GM12892 (cell line): ENCODE data around the gene ZNF431. TPM values are rescaled to one million over a fixed set of nuclear protein-coding genes. Genes with fewer than 3 reads are reported as not detected.

Experiments used
- DNase-seq: peaks from one replicate; pipeline ENCODE4 v3.0.0; 2011; ENCODE audit not compliant: insufficient read length
- FAIRE-seq: peaks from 2 replicates; lab custom pipeline; 2011; peaks lifted over from hg19 to GRCh38; lab: Jason Lieb, UNC
- POLR2A ChIP-seq: IDR thresholded peaks from 2 replicates; pipeline ENCODE4 v1.6.1; 2011; ENCODE audit warnings: low read depth, low read length, control low read depth
- POLR2AphosphoS5 ChIP-seq: IDR thresholded peaks from 2 replicates; pipeline ENCODE4 v1.6.1; 2011; ENCODE audit warnings: low read depth, low read length, control low read depth
- TAF1 ChIP-seq: IDR thresholded peaks from 2 replicates; pipeline ENCODE4 v1.6.1; 2011; ENCODE audit warnings: low read depth, mild to moderate bottlenecking, control low read depth, low read length, borderline replicate concordance
- polyA plus RNA-seq: library from polyadenylated mRNA; unstranded; fragments of >200 nt; gene quantifications from one replicate; pipeline ENCODE4 v1.2.1, GENCODE V29; 2012; ENCODE audit warnings: missing spikeins, inconsistent platforms; ENCODE audit not compliant: missing spikeins

Gene ZNF431
- polyA plus RNA-seq, result 12.1 TPM

DNA sequence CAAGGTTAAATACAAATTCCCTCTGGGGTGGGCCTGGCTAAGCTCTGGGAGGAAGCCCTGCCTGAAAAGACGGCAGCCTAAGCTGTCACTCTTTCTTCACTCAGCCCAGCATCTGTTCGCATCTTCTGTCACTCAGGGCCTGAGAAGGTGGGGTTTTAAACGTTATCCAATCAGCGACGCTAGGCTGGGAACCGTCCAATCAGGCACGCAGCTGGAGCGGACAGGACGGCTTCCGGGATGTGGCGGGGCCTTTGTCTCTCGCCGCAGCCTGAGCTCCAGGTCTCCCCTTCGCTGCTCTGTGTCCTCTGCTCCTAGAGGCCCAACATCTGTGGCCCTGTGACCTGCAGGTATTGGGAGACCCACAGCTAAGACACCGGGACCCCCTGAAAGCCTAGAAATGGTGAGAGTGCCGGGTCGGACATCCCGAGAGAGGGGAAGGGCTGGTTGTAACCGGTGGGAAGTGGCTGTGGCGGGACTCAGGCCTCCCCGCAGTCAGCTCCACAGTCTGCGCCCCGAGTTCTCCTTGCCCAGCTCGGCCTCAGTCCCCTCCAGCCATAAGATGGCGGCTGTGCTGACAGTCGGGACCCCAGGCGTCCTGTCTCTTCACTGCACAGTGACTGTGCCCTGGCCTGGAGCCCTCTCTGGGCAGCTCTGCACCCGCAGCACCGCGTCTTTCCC is at the start of gene ZNF431:
TSS of gene ZNF431 (plus strand) at position 254 of the 678 bp plus-strand sequence. CDS start at position 398, 144 bp downstream.
- TF ChIP-seq POLR2A (peak; percentile 93), TAF1 (peak; percentile 79), POLR2AphosphoS5 (peak; percentile 91)
- DNase-seq, result peak; percentile 43
- FAIRE-seq, result peak; percentile 92

- DNase-seq, result no peak
- TF ChIP-seq POLR2A (no peak), TAF1 (no peak), POLR2AphosphoS5 (no peak)
- no peak for FAIRE-seq
Observed at GRCh38 chr19:21092109-21092508, 49.7 kb upstream of the ZNF431 start.

GRCh38 chr19:21094347-21095025 is 47.4 kb upstream of the ZNF431 start:
- DNase-seq, result no peak
- FAIRE-seq, result no peak

GRCh38 chr19:21098291-21098690 is 43.5 kb upstream of the ZNF431 start:
- DNase-seq (no peak), FAIRE-seq (no peak)
- TF ChIP-seq POLR2AphosphoS5, result no peak

More at GRCh38 chr19:21094347-21095025, 47.4 kb upstream of the ZNF431 start:
- TF ChIP-seq TAF1 (no peak), POLR2AphosphoS5 (no peak), POLR2A (no peak)

DNA sequence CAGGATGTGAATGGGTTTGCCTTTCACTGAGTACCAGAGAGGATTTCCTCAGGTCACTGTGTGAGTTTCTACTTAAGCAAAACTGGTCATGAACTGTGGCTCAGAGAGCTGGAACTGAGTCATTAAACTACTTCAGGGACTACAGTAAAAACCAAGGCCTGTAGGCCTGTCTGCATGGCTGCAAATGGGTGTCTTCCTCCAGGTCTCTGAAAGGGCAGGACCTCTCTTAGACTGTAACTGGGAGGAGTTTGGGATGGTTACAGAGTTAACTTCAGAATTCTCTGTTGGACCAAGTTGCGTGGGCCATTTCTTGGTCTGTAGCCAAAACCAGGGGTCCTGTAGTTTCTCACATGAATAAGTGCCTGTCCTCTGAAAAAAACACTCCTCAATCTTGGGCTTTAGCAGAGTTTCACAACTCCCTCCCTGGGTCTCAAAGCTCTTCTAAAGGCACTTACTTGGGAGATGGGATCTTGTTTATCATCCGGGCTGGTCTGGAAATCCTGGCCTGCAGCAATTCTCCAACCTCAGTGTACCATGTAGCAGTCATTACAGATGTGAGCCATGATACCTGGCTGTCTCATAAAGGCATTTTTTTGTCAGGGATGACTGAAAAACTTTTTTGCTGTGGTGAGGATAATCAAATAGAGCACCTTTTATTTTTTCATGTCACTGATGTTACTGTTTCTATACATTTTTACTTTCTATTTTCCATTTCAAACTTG is 40.2 kb upstream of the ZNF431 start:
- TF ChIP-seq TAF1 (no peak), POLR2A (no peak), POLR2AphosphoS5 (no peak)
- FAIRE-seq (no peak), DNase-seq (no peak)

DNA sequence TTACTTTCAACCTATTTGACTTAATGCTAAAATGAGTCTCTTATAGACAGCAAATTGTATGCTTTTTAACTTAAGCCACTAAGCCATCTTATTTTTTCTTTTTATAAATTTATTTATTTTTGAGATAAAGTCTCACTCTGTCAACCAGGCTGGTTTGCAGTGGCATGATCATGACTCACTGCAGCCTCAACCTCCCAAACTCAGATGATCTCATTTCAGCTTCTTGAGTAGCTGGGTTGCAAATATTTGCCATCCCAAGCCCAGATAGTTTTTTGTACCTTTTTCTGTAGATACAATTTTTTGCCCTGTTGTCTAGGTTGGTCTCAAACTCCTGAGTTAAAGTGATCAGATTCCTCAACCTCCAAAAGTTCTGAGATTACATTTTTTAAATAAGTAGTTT is 32.7 kb upstream of the ZNF431 start:
- no peak for TF ChIP-seq POLR2A
- TF ChIP-seq POLR2AphosphoS5, result no peak
- no peak for TF ChIP-seq TAF1
- FAIRE-seq (no peak), DNase-seq (no peak)

GRCh38 chr19:21110183-21110582 is 31.7 kb upstream of the ZNF431 start:
- TF ChIP-seq POLR2A (no peak), POLR2AphosphoS5 (no peak), TAF1 (no peak)
- DNase-seq (no peak), FAIRE-seq (no peak)

- DNase-seq (no peak), FAIRE-seq (no peak)
- TF ChIP-seq TAF1 (no peak), POLR2AphosphoS5 (no peak), POLR2A (no peak)
Observed at GRCh38 chr19:21115430-21115829, 26.4 kb upstream of the ZNF431 start.

DNA sequence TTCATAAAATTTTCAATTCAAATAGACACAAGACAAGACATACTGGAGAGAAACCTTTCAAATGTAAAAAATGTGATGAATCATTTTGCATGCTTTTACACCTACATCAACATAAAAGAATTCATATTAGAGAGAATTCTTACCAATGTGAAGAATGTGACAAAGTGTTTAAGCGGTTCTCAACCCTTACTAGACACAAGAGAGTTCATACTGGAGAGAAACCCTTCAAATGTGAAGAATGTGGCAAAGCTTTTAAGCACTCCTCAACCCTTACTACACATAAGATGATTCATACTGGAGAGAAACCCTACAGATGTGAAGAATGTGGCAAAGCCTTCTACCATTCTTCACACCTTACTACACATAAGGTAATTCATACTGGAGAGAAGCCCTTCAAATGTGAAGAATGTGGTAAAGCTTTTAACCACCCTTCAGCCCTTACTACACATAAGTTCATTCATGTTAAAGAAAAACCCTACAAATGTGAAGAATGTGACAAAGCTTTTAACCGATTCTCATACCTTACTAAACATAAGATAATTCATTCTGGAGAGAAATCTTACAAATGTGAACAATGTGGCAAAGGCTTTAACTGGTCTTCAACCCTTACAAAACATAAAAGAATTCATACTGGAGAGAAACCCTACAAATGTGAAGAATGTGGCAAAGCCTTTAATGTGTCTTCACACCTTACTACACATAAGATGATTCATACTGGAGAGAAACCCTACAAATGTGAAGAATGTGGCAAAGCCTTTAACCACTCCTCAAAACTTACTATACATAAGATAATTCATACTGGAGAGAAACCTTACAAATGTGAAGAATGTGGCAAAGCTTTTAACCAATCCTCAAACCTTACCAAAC is 24.6 kb upstream of the ZNF431 start:
- TF ChIP-seq POLR2A (no peak), TAF1 (no peak), POLR2AphosphoS5 (no peak)
- DNase-seq, result no peak
- FAIRE-seq, result no peak

DNA sequence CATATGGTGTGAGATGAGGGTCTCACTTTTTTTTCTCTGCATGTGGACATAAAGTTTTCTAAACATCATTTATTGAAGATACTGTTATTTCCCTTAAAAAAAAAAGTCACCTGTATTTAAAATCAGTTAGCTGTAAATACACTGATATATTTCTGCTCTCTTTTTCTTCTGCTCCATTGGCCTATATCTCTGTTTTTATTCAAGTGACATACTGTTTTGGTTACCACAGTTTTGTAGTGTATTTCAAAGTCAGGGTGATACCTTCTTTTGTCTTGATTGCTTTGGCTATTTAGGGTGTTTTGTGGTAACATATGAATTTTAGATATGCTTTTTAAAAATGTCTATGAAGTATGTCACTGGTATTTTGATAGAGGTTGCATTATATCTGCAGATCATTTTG is 15.8 kb upstream of the ZNF431 start:
- DNase-seq (no peak), FAIRE-seq (no peak)
- no peak for TF ChIP-seq POLR2AphosphoS5
- TF ChIP-seq POLR2A, result no peak
- TF ChIP-seq TAF1, result no peak
